GM19324 (cell line): ENCODE results near the gene ATP1A4.

Experiments used
- ATAC-seq: cut with Tn5 transposase; IDR thresholded peaks from one replicate; pipeline ENCODE4 v1.9.1; 2021; ENCODE audit warnings: mild to moderate bottlenecking, moderate library complexity; ENCODE audit not compliant: unreplicated experiment, low FRiP score

The ATP1A4 gene

GRCh38 chr1:160168609-160169369 is 17.4 kb downstream of the ATP1A4 start:
- ATAC-seq = no peak

GRCh38 chr1:160169553-160170399 is 18.4 kb downstream of the ATP1A4 start:
- ATAC-seq = no peak

GRCh38 chr1:160171354-160171753 is 20.0 kb downstream of the ATP1A4 start:
- no peak for ATAC-seq

DNA sequence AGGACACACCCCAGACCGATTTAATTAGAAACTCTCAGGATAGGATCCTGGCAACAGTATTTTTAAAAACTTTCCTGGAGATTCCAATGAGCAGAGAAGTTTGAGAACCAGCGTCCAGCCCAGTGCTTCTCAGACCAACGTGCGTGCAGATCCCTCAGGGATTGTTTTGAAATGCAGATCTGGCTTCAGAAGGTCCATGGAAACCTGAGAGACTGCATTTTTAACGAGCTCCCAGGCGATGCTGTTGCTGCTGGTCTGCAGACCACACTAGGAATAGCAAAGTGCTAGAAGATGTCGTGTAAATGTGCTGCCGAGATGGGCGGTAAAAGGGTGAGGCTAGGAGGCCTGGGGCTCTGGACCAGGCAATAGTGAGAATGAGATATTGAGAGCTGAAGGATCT is 20.6 kb downstream of the ATP1A4 start:
- ATAC-seq = no peak

- ATAC-seq = no peak
These were observed 25.8 kb downstream of the ATP1A4 start for GRCh38 chr1:160177231-160177630.

DNA sequence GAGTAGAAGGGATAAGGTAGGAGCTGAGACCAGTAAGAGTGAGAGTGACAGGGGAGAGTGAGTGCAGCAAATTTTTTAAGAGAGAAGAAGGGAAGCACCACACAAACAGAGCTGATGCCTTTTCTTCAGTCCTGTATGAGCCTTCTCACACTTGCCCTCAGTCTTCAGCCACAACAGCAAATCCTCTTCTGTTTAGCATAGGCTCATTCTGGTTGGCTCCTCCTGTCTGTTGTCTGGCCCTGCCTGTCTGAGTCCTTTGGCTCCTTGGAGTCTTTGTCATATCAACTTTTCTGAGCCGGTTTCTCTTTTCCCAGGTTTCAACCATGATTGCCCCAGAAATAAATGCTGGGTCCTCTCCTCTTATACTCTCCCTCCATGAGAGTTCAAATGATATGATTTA is 26.3 kb downstream of the ATP1A4 start:
- no peak for ATAC-seq

GRCh38 chr1:160178731-160179130 is 27.3 kb downstream of the ATP1A4 start:
- ATAC-seq = no peak

GRCh38 chr1:160179336-160179735 is 27.9 kb downstream of the ATP1A4 start:
- ATAC-seq = no peak

DNA sequence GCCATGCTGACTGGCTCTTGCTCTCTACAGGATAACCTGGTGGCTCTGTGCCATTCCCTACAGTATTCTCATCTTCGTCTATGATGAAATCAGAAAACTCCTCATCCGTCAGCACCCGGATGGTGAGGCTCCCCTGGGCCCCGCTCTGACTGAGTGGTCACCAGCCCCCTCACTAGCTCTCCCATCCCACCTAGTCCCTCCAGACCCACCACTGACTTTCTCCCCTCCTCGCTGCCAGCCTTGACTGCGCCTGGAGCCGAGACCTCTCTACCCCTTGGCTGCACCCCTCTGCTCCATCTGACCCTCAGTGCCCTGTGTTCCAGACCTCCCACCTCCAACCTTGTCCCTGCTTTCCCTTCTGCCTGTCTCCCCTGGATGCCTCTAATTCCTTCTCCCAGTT is 34.8 kb downstream of the ATP1A4 start:
- no peak for ATAC-seq

- no peak for ATAC-seq
These were observed 35.3 kb downstream of the ATP1A4 start for GRCh38 chr1:160186729-160187128.

GRCh38 chr1:160187407-160187806 is 36.0 kb downstream of the ATP1A4 start:
- ATAC-seq = no peak

- no peak for ATAC-seq
These were observed 36.9 kb downstream of the ATP1A4 start for GRCh38 chr1:160188341-160188740.

GRCh38 chr1:160189649-160190625 is 38.5 kb downstream of the ATP1A4 start, which contains the start of gene CASQ1:
Gene CASQ1 (plus strand): TSS chr1:160190575. CDS start chr1:160190752, 177 bp downstream.
- ATAC-seq = no peak

GRCh38 chr1:160191756-160192155 is 40.4 kb downstream of the ATP1A4 start:
- ATAC-seq = no peak

DNA sequence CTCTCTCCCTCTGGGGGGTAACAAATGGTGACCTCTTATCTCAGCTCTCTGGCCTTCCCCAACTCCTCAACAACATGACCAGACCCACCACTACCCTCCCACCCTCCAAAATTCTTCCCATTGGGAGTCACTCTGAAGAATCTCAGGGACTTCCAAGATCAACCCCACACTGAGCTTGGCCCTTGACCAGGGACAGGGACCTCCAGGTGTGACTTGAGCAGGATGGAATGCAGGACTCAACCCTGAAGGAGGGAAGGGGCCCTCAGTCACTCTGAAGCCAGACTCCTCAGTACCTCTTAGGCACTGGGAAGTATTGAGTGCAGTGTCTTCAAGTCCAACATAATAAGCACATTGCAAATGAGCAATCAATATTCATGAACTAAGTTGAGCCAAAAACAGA is 40.8 kb downstream of the ATP1A4 start:
- no peak for ATAC-seq

DNA sequence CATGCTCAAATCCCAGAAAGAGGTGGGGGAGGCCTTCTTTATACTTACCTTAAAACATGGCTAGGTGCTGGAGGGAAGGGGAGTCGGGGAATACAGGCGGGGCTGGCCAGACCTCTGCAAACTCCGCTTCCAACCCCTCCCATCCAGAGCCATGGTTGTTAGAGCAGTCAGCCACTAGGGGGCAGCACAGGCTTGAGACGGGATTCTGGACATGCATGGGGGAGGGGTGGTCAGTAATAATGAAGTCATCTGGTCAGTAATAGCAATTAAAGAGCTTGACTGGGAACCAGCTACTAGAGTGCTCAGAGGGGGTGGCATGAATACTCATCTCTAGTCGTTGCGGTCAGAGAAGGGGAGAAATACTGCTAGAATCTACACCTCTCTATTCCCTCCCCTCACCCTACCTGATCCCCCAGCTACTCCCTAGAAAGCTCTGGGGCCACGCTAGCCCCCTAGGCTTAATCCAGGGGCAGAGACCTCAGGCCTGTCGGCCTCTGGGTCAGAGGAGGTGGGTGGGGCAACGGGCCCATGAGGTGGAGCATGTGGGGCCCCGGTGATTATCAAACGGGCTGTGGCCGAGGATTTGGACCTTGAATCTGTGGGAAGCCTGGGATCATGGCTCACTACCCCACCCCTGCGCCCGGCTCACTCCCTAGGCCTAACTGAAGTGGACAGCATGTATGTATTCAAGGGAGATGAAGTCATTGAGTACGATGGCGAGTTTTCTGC is 41.9 kb downstream of the ATP1A4 start:
- no peak for ATAC-seq

GRCh38 chr1:160193832-160194736 is 42.7 kb downstream of the ATP1A4 start:
- ATAC-seq = no peak

GRCh38 chr1:160194737-160195059 is 43.3 kb downstream of the ATP1A4 start:
- ATAC-seq = no peak

DNA sequence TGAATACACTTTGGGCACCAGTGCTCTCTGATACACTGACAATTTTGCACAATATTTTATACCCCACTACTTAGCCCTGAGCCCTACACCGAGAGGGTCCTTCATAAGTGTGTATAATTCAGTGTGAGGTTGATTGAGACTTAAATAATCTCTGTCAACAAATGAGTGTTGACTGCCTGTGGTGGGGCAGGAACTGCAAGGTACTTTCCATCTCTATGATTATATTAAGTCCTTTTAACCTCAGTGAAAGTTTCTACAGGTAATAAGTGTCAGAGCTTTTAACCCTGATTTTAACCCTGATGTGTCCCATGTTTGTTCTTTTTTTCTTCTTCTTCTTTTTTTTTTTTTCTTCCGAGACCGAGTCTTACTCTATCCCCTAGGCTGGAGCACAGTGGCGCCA is 44.7 kb downstream of the ATP1A4 start:
- ATAC-seq = no peak
